Tibial artery (tissue), 4 donors: ENCODE data around the gene TOGARAM2.

Source experiments
- DNase-seq, 2 donors: peaks; one replicate each; pipeline ENCODE4 v3.0.0-alpha.2; 2019
- H3K27ac ChIP-seq, 2 donors: fragments of 200-600 bp; sonication (generic) in 1 of 2; 1 replicate in 1 of 2; 2 replicates in 1 of 2; pipeline ENCODE4 v1.5.1; 2018 to 2019; ENCODE audit warnings: mild to moderate bottlenecking in 1 of 2
- H3K27me3 ChIP-seq, 2 donors: fragments of 200-600 bp; sonication (generic) in 1 of 2; one replicate each; pipeline versions ENCODE4 v1.5.1 to v1.6.0; 2016 to 2019
- H3K36me3 ChIP-seq, 3 donors: fragments of 200-600 bp; sonication (generic) in 2 of 3; one replicate each; pipeline ENCODE4 v1.5.1; 2016 to 2019; ENCODE audit warnings: mild to moderate bottlenecking in 2 of 3
- H3K4me1 ChIP-seq, 4 donors: fragments of 200-600 bp; sonication (generic) in 2 of 4; 1 replicate in 3 of 4; 2 replicates in 1 of 4; pipeline ENCODE4 v1.5.1; 2016 to 2019
- H3K4me3 ChIP-seq, 2 donors: fragments of 200-600 bp; sonication (generic) in 1 of 2; 1 replicate in 1 of 2; 2 replicates in 1 of 2; pipeline ENCODE4 v1.5.1; 2018 to 2019; ENCODE audit warnings: mild to moderate bottlenecking in 2 of 2
- H3K9me3 ChIP-seq, 3 donors: fragments of 200-600 bp; sonication (generic) in 1 of 3; one replicate each; pipeline ENCODE4 v1.5.1; 2016 to 2019
- CTCF ChIP-seq, 2 experiments: fragments of 200-600 bp in 1 of 2; fragments of 450-650 bp in 1 of 2; IDR thresholded peaks; one replicate each; pipeline ENCODE4 v1.5.1; 2017 to 2019; ENCODE audit warnings: antibody characterized with exemption in 2 of 2, mild to moderate bottlenecking in 1 of 2, moderate library complexity in 1 of 2
- intact Hi-C: fragments of 100-400 bp; cut with DNase I; formaldehyde crosslinking; loops from one replicate; pipeline ENCODE4 v1.15.0; 2023; ENCODE audit warnings: low total_unique reads

Gene TOGARAM2

GRCh38 chr2:28970464-28971160 lies 10.5 kb upstream of the TOGARAM2 start:
- Histone ChIP-seq H3K27me3 (no peaks in the 10 kb centered on the region), H3K36me3 (no peaks in the 10 kb centered on the region), H3K4me3 (no peak overlapping the region), H3K27ac (no peak overlapping the region), H3K4me1 (no peaks in the 10 kb centered on the region), H3K9me3 (peaks cover 0 to 3% (median 0%) of the 10 kb centered on the region in 3 donors)
- intact Hi-C loops, result no loop called here
- DNase-seq, result peak in 1 of 2 donors; percentile 35
- TF ChIP-seq CTCF (IDR thresholded peaks at IDR 0.05), result no peak

- no peak for DNase-seq
- TF ChIP-seq CTCF (IDR thresholded peaks at IDR 0.05), result no peak
- no peaks in the 10 kb centered on the region for H3K4me1 ChIP-seq
- no peak overlapping the region for H3K27ac ChIP-seq
- H3K9me3 ChIP-seq, result peaks cover 0 to 3% (median 0%) of the 10 kb centered on the region in 3 donors
- H3K4me3 ChIP-seq, result no peak overlapping the region
- intact Hi-C loops, result no loop called here
- no peaks in the 10 kb centered on the region for H3K36me3 ChIP-seq
- H3K27me3 ChIP-seq, result peaks cover 0 to 4% of the 10 kb centered on the region in 2 donors
These were observed 8.2 kb upstream of the TOGARAM2 start for GRCh38 chr2:28972778-28973335.

GRCh38 chr2:28974252-28974651 lies 6.8 kb upstream of the TOGARAM2 start:
- H3K27me3 ChIP-seq, result peaks cover 0 to 4% of the 10 kb centered on the region in 2 donors
- H3K4me1 ChIP-seq, result no peaks in the 10 kb centered on the region
- no peak for TF ChIP-seq CTCF (IDR thresholded peaks at IDR 0.05)
- H3K36me3 ChIP-seq, result no peaks in the 10 kb centered on the region
- no peak overlapping the region for H3K27ac ChIP-seq
- DNase-seq, result peak in 1 of 2 donors; percentile 0
- no peak overlapping the region for H3K4me3 ChIP-seq
- intact Hi-C loops, result no loop called here
- H3K9me3 ChIP-seq, result peaks cover 0 to 3% (median 0%) of the 10 kb centered on the region in 3 donors

- Histone ChIP-seq H3K27me3 (peaks cover 0 to 4% of the 10 kb centered on the region in 2 donors), H3K4me1 (no peaks in the 10 kb centered on the region), H3K4me3 (no peak overlapping the region), H3K27ac (no peak overlapping the region), H3K9me3 (peaks cover 0 to 3% (median 0%) of the 10 kb centered on the region in 3 donors), H3K36me3 (no peaks in the 10 kb centered on the region)
- intact Hi-C loops, result no loop called here
- DNase-seq, result no peak
- no peak for TF ChIP-seq CTCF (IDR thresholded peaks at IDR 0.05)
These were observed 5.4 kb upstream of the TOGARAM2 start for GRCh38 chr2:28975671-28976070.

GRCh38 chr2:28976584-28976983 lies 4.5 kb upstream of the TOGARAM2 start:
- DNase-seq, result no peak
- H3K36me3 ChIP-seq, result no peaks in the 10 kb centered on the region
- peaks cover 0 to 3% (median 0%) of the 10 kb centered on the region in 3 donors for H3K9me3 ChIP-seq
- TF ChIP-seq CTCF (IDR thresholded peaks at IDR 0.05), result no peak
- H3K4me3 ChIP-seq, result no peak overlapping the region
- H3K27ac ChIP-seq, result no peak overlapping the region
- H3K27me3 ChIP-seq, result peaks cover 0 to 4% of the 10 kb centered on the region in 2 donors
- H3K4me1 ChIP-seq, result peaks cover 0 to 8% (median 3%) of the 10 kb centered on the region in 4 donors
- intact Hi-C loops, result no loop called here
